CD4-positive, alpha-beta T cell treated with Interleukin-15 for 4 hours (primary cell): ENCODE results near the gene PALD1.

Source experiments
- DNase-seq: peaks from one replicate; pipeline ENCODE4 v3.0.0-alpha.2; 2020; ENCODE audit warnings: low spot score

The PALD1 gene

GRCh38 chr10:70592186-70592735 is 113.7 kb downstream of the PALD1 start:
- no peak for DNase-seq

DNA sequence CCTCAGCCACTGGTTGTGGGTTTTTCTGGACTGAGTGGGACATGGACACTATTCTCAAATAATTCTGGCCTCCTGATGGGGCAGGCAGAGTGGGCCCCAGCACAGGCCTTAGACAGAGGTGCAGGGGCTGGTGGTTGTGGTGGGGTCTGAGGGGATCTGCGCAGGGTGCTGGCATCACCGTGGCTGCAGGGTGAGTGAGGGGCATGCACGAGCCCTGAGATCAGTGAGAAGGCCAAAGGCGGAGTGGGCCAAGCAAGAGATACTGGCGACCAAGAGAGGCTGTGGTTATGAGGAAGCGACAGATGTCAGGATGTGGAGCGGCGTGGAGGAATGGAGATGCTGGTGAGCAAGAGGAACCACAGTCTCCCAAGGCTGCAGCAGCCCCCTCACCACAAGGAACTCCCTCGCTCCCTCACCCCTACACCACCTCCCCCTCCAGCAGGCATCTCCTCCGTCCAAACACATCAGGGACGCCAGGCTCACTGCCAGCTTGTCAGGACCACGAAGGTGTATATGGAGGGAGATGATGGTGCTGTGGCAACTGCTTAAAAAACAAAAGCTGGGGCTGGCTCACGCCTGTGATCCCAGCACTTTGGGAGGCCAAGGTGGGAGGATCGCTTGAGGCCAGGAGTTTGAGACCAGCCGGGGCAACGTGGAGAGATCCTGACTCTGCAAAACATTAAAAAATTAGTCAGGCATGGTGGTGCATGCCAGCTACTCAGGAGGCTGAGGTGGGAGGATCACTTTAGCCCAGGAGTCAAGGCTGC is 114.4 kb downstream of the PALD1 start:
- DNase-seq, result no peak

- DNase-seq, result no peak
These were observed 114.9 kb downstream of the PALD1 start for GRCh38 chr10:70593513-70593890.

DNA sequence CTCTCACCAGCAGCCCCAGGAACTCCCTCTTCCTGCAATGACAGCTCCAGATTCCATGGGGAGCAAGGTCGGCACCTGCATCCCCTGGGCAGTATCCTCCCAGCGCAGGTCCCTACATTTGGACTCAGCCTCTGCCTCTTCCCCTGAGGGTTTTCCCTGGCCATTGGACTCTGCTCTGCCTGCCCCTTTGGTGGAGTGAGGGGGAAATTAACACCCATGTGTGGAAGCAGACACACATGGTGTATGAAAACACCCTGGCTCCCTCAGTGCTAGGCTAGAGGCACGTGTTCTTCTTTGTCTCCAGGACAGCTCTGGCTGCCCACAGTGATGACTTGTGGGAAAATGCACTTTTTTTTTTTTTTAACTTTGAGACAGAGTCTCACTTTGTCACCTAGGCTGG is 115.6 kb downstream of the PALD1 start:
- no peak for DNase-seq

DNA sequence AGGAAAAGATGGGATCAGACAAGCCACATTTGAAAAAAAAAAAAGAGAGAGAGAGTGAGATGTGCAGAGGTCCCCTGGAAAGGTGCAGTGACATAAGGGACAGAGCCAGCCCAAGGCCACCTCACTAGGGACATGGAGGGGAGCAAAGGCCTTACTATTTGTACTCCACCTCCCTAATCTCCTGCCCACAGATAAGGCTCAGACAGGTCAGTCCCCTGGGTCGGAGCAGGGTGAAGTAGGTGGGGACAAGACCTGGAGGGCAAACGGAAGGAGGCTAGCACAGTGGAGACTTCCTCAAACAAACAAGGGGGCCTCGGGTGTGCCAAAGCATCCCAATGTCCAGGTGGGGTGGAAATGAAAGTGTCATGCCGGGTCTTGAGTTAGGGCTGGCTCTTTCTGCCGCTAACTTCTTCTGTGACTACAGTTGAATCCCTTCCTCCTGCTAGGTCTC is 117.0 kb downstream of the PALD1 start:
- no peak for DNase-seq

GRCh38 chr10:70596110-70596798 is 117.7 kb downstream of the PALD1 start:
- DNase-seq, result no peak

DNA sequence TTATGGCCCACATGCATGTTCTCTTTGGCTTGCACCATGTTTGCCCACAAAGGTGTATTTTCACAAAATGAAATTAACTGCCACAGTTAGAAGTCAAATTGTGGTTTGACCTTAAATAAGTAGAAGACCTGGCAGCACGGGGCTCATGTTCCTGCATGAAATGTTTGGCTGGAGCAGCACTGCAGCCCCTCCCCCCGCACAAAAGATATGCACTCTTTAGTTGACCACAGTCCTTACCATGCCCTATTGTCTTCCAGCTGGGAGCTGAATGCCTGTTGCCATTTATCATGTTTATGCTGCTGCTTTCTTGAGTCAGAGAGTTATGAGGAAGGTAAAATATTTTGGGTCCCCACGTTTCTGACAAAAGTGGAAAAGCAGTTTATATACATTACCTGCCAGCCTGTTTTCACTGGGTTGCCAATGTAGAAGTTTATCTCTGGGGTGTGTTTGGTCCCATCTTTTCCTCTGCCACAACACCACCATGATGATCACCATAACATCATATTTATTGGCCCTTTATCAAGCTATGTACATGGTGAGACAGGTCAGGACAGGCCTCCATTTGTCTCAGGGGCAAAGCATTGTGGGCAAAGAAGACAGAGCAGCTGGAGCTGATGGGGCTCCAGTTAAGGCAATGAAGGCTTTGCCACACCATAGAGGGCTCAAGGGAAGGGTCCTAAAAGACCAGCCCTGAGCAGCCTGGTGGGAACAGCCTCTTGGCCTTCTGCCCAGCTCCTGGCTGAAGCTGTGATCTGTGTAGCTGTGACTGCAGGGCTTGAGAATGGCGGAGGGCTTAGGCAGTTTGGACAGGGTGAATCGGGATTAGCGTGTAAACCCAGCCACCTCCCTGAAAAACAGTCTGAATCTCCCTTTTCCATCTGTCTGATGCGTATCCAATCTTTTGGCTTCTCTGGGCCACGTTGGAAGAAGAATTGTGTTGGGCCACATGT is 118.6 kb downstream of the PALD1 start:
- no peak for DNase-seq

DNA sequence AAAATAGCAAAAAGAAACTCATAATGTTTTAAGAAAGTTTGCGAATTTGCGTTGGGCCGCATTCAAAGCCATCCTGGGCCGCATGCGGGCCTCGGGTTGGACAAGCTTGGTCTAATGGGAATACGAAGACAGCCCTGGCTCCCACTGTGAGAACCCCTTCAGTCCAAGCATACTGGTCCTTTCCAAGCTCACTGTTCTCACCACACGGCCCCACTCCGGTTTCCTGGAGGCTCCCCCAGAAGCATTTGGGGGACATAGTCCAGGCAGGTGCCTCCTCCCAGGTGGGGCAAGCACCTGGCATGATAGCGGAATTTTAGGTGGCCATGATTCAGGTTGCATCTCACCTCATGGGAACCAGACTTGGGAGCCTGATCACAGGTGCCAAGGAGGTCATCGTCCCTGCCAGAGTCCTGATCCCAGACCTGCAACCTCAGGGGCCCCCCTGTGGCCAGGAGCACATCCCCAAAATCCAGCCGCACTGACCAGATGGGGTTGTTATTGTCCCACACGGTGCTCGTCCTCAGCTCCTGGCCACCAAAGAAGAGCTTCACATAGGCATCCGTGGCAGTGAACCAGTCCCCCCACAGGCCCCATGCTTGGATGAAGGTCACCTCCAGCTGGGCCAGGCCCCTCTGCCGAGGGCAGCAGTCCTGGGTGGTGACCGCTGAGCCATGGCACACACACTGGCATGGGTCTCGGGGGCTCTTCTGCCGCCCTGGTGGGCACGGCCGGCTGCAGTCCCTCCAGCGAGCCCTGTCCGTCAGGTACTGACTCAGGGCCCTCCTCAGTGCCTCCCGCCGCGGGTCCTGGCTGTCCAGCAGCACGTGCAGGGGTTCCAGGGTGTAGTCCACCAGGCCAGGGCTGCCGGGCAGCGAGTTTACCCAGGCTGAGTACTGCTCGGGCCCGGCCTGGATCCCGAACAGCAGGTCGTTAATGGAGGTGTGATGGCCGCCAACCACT is 119.6 kb downstream of the PALD1 start:
- DNase-seq, result no peak

DNA sequence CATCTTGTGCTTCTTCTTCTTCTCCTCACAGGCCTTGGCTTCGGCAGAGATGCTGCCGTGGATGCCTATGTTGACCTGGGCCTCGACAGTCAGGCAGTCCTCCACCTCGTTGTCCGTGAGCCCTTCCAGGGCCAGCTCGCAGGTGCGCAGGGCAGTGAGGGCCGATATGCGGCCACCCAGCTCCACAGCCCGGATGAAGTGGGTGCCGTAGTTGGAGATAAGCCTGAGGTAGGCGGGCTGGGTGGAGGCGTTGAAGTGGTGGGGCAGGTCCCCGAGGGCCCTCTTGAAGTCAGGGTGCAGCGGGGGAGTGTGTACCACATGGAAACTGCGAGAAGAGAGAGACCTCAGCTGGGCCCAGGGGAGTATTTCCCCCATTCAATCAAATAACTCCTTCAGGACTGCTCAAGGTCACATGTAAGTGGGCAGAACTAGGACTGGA is 120.3 kb downstream of the PALD1 start:
- DNase-seq, result no peak

GRCh38 chr10:70599319-70599718 is 120.8 kb downstream of the PALD1 start:
- no peak for DNase-seq

- DNase-seq, result no peak
These were observed 121.2 kb downstream of the PALD1 start for GRCh38 chr10:70599791-70600190.

- DNase-seq, result no peak
These were observed 122.2 kb downstream of the PALD1 start for GRCh38 chr10:70600512-70601395.

- no peak for DNase-seq
These were observed 123.2 kb downstream of the PALD1 start for GRCh38 chr10:70601746-70602145.

DNA sequence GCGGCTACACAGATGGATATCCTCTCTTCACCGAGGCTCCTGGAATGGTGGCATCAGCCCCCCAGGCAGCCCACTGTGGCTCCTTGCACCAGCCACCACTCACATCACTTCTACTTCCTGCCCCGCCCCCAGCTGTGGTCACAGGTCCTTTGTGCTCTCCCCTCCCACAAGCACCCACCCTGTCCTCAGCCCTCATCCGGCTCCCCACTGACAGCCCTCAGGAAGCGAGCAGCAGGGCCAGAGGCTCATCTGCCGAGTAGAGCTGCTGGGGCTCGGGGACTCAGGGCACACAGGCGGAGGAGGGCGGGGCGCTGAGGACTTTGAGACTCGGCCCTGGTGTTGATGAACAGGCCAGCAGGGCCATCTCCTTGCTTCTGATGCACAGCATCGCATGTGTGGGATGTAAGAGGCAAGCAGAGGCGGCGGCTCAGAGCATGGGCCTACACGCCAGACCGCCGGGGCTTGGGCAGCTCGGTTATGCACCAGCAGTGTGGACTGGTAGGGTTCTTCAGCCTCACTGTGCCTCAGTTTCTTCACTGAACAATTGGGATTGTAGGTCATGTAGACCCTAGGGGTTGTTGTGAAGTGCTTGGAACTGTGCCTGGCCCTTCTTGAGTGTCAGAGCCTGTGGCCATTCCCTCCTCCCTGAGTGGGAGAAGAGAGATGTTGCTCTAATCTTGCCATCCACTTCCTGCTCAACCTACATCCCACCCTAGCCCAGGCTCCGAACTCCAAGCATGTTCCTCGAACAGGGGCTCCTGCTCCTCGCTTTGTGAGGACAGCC is 124.3 kb downstream of the PALD1 start, which contains the start of gene PRF1:
TSS of gene PRF1 (minus strand) at position 77 of the 784 bp plus-strand sequence. CDS start 1,839 bp downstream, outside the sequence.
- DNase-seq, result peak; percentile 81

DNA sequence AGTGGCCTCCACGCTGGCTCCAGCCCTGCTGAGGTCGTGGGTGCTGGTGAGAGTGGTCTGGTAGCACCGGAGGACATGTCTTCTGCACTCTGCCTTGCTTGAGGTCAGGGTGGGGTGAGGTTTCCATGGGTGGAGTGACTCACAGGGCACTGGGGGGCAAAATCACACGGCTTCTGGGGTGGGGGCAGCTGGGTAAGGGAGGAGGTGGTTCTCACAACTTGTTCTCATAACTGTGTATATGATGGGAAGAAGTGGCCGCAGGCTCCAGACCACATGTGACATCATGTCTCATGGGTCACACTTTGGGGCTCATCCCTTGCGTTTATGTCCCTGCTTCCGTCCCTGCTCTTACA is 124.9 kb downstream of the PALD1 start:
- peak; percentile 80 for DNase-seq

DNA sequence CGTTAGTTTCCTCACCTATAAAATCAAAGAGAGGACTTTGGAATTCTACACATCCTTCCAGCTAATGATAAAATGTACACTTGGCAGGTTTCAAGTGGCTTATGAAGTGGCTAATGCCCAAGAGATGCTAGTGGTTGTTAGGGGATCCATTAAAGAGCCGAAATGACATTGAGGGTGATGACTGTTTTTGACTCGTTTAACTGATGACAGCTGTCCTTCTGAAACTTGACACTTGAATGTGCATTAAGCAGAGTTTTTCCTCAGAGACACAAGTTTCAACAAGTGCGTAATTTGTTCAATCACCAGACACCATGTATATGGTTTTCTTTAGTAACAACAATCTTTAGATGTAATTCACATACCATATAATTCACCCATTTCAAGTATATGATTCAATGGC is 125.5 kb downstream of the PALD1 start:
- DNase-seq, result no peak

GRCh38 chr10:70605161-70605560 is 126.6 kb downstream of the PALD1 start:
- DNase-seq, result no peak

DNA sequence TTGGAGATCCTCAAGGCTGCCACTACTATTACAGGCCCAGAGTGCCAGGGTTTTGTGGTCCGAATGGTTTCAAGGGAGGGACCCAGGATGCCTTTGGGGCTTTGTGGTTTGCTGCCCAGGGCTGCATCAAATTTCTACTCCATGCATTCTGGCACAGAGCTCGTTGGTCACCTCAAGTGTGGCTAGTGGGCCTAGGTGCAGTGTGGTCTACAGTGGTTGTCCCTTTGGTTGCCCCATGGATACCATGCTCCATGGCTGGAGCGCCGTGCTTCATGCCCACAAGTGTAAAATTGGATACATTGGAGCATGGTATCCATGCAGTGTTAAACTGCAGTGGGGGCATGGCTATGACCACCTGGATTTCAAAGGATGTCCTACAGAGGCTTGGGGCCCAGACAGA is 129.4 kb downstream of the PALD1 start:
- no peak for DNase-seq

DNA sequence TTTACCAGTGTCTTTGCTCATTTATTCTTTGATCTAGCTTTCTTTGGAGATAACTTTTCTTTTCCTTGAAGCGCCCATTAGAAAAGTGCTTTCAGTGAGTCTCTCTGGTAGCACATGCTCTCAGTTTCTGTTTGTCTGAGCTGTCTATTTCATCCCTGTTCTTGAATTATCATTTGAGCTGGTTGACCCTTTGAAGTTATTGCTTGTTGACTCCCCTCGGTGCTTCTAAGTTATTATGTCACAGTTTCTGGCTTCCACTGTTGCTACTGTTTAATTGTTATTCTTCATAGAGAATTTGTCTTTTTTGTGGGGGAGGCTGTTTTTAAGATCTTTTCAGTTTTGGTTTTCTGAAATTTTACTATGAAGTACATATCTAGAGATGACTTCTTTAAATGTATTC is 135.4 kb downstream of the PALD1 start:
- DNase-seq, result no peak
